ENCODE results near the gene DPP9. TPM values are rescaled to one million over a fixed set of nuclear protein-coding genes. Genes with fewer than 3 reads are reported as not detected.

The DPP9 gene
- total RNA-seq, 1 experiment from 2014 or later: 46.4 TPM

- Histone ChIP-seq H4K91ac (ENCODE audit: insufficient read length, low read depth, low read length) (no peak overlapping the region), H2BK12ac (ENCODE audit: insufficient read length, low read depth, low read length) (no peak overlapping the region), H3K56ac (ENCODE audit: insufficient read length, low read depth, low read length) (no peak overlapping the region), H3K4ac (ENCODE audit: low read depth, low read length) (no peak overlapping the region), H3K4me2 (ENCODE audit: insufficient read depth, insufficient read length, low read length) (no peak overlapping the region), H3K79me2 (ENCODE audit: insufficient read depth, low read length) (no peaks in the 10 kb centered on the region), H3K4me1 (ENCODE audit: insufficient read depth, low read length) (no peaks in the 10 kb centered on the region), H3K23me2 (ENCODE audit: insufficient read length, low read depth, low read length, poor library complexity, severe bottlenecking) (no peaks in the 10 kb centered on the region), H4K8ac (replicated peaks; ENCODE audit: insufficient read length, low read depth, low read length) (no peak overlapping the region), H3K9ac (ENCODE audit: extremely low read depth, insufficient read length, low read length) (no peak overlapping the region), H3K23ac (ENCODE audit: insufficient read length, low read depth, low read length) (no peak overlapping the region), H3K9me3 (ENCODE audit: control insufficient read depth, low read depth, low read length) (no peaks in the 10 kb centered on the region), H3K79me1 (ENCODE audit: insufficient read depth, low read depth, low read length, poor library complexity, severe bottlenecking) (no peaks in the 10 kb centered on the region), H3K18ac (ENCODE audit: insufficient read length, low read depth, low read length) (no peak overlapping the region), H3K27ac (ENCODE audit: insufficient read length, low read depth, low read length) (no peak overlapping the region), H2BK120ac (ENCODE audit: low read depth, low read length, poor library complexity, severe bottlenecking) (no peak overlapping the region), H3K14ac (ENCODE audit: insufficient read depth, low read length) (no peak overlapping the region), H4K5ac (ENCODE audit: insufficient read length, low read depth, low read length) (no peak overlapping the region), H3K27me3 (ENCODE audit: insufficient read depth, low read length) (no peaks in the 10 kb centered on the region), H2BK5ac (ENCODE audit: insufficient read length, low read length) (no peak overlapping the region), H4K20me1 (ENCODE audit: control insufficient read depth, insufficient read depth, insufficient read length) (no peaks in the 10 kb centered on the region), H2BK20ac (ENCODE audit: low read depth, low read length, poor library complexity, severe bottlenecking) (no peak overlapping the region), H2BK15ac (ENCODE audit: low read depth, low read length) (no peak overlapping the region), H2AFZ (ENCODE audit: low read length) (no peak overlapping the region), H2AK5ac (ENCODE audit: insufficient read length, low read length) (no peak overlapping the region), H3T11ph (ENCODE audit: low read length) (no peak overlapping the region)
- TF ChIP-seq CTCF (conservative IDR thresholded peaks at IDR 0.05): no peak
- Mint-ChIP-seq H3K9me3 (no peaks in the 10 kb centered on the region; a peak in 1 of 5 replicates), H3K27ac (no peak overlapping the region), H3K4me1 (peaks cover 4 to 16% of the 10 kb centered on the region in 2 experiments), H3K36me3 (ENCODE audit: insufficient read depth in 1 of 3, low read depth in 3 of 3) (no peaks in the 10 kb centered on the region), H3K27me3 (ENCODE audit: low read depth) (peaks cover 2% of the 10 kb centered on the region; the same call in 1 of the 2 replicates), H3K4me3 (no peak overlapping the region)
- no peak for DNase-seq
- WGBS (ENCODE audit: extremely low coverage, insufficient read length, low lambda C conversion rate): no CpG with 5 or more reads among the region's 1 CpG
Observed at GRCh38 chr19:4733755-4734345, 10.2 kb upstream of the DPP9 start.
